WI38 (cell line): ENCODE measurements around the gene GRM3.
"Not testable (repeated sequence)": the region's sequence is repeated elsewhere in the genome, so short reads cannot be mapped to it uniquely, and the experiment has no call there.

Source experiments
- H3K4me3 ChIP-seq: 2 replicates; pipeline ENCODE4 v1.5.1; 2011; ENCODE audit warnings: low read depth, mild to moderate bottlenecking, control low read depth, low read length
- TF ChIP-seq, protein P1 (sequence below): IDR thresholded peaks from 2 replicates; pipeline ENCODE4 v1.5.1; 2012; ENCODE audit warnings: low read depth, mild to moderate bottlenecking, control low read depth, low read length

Gene GRM3

DNA sequence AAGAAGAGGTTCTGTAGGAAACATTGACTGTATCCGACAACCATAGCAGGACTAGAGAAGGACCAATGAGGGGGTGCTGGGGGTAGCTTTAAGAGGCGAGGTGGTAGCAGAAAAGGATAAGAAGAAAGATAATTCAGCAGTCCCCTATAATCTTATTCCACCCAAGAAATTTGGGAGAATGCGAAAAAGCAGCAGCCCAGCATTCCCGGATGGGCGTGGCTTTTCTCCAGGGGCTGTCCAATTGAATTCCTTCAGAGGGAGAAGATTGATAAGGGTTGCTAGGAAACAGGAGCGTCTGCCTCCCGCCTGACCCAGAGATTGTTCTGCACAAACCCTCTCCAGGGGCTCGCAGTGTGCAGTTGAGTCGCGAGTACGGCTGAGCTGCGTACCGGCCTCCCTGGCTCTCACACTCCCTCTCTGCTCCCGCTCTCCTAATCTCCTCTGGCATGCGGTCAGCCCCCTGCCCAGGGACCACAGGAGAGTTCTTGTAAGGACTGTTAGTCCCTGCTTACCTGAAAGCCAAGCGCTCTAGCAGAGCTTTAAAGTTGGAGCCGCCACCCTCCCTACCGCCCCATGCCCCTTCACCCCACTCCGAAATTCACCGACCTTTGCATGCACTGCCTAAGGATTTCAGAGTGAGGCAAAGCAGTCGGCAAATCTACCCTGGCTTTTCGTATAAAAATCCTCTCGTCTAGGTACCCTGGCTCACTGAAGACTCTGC lies at the start of gene GRM3:
Gene GRM3, plus strand, starts transcription at position 349 of the 721 bp plus-strand sequence. CDS start 121,237 bp downstream, outside the sequence.
- no peak within 1 kb of the TSS for H3K4me3 ChIP-seq
- TF ChIP-seq, protein P1, sequence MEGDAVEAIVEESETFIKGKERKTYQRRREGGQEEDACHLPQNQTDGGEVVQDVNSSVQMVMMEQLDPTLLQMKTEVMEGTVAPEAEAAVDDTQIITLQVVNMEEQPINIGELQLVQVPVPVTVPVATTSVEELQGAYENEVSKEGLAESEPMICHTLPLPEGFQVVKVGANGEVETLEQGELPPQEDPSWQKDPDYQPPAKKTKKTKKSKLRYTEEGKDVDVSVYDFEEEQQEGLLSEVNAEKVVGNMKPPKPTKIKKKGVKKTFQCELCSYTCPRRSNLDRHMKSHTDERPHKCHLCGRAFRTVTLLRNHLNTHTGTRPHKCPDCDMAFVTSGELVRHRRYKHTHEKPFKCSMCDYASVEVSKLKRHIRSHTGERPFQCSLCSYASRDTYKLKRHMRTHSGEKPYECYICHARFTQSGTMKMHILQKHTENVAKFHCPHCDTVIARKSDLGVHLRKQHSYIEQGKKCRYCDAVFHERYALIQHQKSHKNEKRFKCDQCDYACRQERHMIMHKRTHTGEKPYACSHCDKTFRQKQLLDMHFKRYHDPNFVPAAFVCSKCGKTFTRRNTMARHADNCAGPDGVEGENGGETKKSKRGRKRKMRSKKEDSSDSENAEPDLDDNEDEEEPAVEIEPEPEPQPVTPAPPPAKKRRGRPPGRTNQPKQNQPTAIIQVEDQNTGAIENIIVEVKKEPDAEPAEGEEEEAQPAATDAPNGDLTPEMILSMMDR, result no peak

DNA sequence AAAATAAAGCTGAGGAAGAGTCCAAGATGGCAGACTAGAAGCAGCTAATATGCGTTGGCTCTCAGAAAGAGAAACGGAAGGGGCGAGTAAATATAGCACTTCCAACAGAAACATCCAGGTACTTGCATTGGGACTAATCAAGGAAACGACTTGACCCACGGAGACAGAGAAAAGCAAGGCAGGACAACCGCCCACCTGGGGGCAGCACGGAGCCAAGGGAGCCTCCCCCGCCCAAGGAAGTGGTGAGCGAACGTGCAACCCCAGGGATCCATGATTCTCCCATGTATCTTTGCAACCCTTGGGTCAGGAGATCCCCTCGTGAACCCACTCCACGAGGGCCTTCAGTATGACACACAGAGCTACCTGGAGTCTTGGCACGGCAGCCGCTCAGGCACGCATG lies 45.4 kb upstream of the GRM3 start:
- no peak overlapping the region for H3K4me3 ChIP-seq
- TF ChIP-seq, protein P1, result no peak

DNA sequence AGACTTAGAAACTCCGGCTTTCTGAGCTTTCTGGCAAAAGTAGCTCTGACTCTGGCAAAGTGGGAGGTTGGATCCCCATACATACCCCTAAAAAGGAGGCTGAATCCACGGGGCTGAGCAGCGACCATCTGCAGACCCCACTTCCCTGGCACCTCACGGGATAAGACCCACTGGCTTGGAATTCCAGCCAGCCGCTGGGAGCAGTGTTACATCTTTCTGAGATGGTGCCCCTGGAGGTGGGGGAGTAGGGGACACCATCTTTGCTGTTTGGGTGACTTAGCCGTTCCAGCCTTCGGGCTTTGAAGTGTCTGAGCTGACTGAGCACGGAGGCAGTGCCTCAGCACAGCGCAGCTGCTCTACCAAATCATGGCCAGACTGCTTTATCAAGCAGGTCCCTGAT lies 45.0 kb upstream of the GRM3 start:
- TF ChIP-seq, protein P1, result no peak
- H3K4me3 ChIP-seq, result no peak overlapping the region

DNA sequence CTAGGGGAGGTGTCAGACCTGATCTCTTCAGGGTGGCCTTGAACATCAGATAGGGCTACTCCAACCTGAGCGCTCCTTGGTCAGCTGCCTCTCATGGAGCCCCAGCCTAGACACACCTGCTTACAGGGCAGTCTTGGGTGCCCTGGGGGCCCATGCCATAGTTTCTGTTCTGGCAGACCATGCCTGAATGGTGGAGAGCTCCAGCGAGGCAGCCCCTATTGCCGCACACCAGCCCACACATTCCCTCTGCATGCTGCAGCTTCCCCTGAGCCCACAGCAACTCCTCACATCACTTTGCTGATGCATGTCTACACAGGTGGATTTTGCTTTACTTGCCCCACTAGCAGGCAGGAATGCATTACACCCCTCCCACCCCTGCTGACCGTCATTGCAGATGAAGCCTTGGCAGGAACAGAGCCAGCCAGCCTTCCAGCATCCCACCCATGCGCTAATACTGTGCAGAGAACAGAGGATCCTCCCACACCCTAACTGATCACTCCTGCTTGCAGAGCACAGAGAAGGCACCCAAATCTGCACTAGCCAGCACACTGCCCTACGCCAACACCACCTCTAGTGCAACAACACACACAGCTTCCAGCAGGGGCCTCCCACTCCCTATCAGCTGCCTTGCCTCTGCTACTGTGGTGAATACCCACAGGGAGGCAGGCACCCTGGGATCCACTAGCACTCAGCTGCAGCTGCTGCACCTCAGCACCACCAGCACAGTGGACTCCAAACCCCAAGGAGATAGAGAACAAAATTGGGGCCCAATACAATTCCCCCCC lies 43.0 kb upstream of the GRM3 start:
- no peak overlapping the region for H3K4me3 ChIP-seq
- TF ChIP-seq, protein P1, result no peak

DNA sequence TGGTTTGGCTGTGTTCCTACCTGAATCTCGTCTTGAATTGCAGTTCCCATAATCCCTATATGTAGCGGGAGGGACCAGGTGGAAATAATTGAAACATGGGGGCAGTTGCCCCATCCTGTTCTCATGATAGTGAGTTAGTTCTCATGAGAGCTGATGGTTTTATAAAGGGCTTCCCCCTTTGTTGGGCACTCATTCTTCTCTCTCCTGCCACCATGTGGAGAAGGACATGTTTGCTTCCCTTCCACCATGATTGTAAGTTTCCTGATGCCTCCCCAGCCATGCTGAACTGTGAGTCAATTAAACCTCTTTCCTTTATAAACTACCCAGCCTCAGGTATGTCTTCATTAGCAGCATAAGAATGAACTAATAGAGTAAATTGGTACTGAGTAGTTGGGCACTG lies 28.0 kb upstream of the GRM3 start:
- H3K4me3 ChIP-seq, result not testable (repeated sequence)

DNA sequence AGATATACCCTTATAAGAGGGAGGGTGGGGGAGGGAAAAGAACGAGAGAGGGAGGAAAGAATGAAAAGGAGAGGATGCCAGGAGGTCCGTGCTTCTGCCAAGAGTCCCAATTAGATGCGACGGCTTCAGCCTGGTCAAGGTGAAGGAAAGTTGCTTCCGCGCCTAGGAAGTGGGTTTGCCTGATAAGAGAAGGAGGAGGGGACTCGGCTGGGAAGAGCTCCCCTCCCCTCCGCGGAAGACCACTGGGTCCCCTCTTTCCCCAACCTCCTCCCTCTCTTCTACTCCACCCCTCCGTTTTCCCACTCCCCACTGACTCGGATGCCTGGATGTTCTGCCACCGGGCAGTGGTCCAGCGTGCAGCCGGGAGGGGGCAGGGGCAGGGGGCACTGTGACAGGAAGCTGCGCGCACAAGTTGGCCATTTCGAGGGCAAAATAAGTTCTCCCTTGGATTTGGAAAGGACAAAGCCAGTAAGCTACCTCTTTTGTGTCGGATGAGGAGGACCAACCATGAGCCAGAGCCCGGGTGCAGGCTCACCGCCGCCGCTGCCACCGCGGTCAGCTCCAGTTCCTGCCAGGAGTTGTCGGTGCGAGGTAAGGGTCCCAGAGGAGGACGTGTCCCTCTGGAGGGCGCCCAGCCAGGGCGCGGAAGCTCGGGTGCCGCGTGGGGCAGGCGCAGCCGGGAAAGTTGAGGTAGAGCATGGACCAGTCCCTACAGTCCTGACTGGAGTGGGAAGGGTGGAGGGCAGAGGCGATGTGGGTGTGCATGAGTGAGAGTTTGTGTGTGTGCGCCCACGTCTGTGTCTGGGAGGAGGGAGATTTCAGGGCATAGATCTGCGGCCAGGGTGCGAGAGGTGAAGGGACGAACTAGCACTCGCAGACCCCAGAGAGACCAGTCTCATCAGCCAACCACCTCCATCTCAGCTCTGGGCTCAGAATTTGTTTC lies 844 bp downstream of the GRM3 start:
- H3K4me3 ChIP-seq, result no peak overlapping the region

DNA sequence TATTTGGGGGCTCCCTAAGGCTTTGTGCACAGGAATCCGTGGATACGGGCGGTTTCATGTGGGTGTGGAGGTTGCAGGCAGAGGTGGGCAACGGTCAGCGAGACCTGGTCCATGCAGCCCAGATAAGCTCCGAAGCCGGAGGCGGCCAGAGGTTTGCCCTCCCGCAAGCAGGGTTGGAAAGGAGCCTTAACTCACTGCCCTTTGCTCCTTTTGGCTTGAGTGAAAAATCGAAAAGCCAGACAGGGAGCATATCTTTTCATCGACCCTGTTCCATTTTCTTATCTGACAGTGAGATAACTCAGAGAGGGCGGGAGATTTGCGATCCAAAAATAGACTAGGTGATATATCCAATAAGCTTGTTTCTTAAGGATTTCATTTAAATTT lies 1.5 kb downstream of the GRM3 start:
- no peak overlapping the region for H3K4me3 ChIP-seq
- TF ChIP-seq, protein P1, result no peak

More for the DNA sequence above, 844 bp downstream of the GRM3 start:
- TF ChIP-seq, protein P1, result no peak
